Midbrain (tissue), 1 donor: ENCODE results near the gene VAMP2.

Source experiments
- DNase-seq: peaks from one replicate; lab custom pipeline; 2025; lab: John Stamatoyannopoulos, UW

Gene VAMP2

GRCh38 chr17:8155231-8155995 is 7.3 kb downstream of the VAMP2 start:
- no peak for DNase-seq

DNA sequence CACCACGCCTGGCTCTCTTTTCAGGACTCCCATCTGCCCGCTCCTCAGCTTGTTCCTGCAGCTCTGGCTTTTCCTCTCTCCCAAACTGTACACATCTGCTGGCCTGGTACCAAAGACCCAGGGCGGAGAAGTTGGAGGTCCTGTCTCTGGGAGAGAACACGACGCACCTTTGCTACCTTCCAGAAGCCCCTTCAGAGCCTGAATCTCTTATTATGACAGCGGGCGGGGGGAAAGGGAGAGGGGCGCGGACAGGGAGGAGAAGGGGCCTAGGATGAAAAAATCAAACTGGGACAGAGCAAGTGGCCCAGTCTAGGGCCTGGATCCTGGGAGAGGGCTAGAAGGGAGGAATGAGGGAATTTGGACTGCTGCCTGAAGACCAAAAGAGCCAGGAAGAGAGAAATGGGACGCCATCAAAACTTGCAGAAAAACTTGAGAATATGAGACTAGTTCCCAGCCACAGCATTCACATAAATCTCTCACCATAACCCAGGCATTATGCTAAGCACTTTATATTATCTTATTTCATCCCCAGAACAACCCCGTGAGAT is 8.1 kb downstream of the VAMP2 start:
- no peak for DNase-seq

- DNase-seq, result peak; percentile 96
Observed at GRCh38 chr17:8153957-8154607, 8.7 kb downstream of the VAMP2 start.

DNA sequence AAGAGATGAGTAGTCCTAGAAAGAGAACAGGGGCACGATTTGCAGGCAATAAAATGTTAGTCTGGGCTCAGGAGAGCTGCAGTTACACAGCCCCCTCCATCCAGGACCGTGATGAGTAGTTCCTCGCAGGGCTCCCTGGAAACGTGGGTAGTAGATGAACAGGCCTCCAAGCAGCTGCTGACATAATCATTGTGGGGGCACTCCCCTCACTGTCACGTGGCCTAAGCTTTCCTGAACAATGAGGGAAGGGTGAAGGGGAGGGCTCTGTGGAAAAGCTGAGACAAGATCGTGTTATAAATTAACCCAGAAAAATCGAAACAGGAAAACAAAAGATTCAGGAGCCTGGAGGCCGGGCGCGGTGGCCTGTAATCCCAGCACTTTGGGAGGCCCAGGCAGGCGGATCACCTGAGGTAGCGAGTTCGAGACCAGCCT is 9.2 kb downstream of the VAMP2 start:
- DNase-seq, result peak; percentile 74

- no peak for DNase-seq
Observed at GRCh38 chr17:8153031-8153451, 9.7 kb downstream of the VAMP2 start.

DNA sequence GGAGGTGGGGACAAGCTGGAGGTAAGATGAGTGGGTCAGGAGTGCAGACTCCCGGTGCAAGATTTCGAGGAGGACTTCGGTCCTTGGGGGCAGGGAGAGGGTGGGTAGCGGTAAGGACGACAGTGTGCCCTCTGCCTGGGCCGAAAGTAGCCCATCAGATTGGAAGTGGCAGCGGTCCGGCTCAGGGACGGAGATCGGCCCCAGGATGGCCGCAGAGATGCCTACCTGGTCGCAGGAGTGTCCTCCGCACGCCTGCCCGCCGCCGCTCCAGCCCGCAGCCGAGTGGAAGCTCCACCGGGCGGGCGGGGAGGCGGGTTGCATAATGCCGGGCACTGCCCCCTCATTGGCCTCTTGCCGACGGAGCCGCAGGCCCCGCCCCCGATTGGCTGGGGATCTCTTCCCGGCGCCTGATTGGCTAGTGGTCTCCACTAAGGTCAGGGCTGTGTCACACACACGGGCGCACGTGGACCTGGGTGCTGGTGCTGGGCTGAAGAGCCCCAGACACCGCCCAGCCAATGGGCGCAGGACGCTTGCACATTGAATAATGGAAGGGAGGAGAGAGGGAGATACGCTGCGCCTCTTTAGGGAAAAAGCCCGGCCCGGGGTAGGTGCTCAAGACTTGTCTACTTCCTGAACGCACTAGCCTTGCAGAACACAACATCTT is 10.5 kb downstream of the VAMP2 start, which contains the start of gene PER1:
Gene PER1, minus strand, starts transcription at position 293 of the 664 bp plus-strand sequence. CDS start 1,698 bp downstream, outside the sequence.
- DNase-seq, result peak; percentile 96

DNA sequence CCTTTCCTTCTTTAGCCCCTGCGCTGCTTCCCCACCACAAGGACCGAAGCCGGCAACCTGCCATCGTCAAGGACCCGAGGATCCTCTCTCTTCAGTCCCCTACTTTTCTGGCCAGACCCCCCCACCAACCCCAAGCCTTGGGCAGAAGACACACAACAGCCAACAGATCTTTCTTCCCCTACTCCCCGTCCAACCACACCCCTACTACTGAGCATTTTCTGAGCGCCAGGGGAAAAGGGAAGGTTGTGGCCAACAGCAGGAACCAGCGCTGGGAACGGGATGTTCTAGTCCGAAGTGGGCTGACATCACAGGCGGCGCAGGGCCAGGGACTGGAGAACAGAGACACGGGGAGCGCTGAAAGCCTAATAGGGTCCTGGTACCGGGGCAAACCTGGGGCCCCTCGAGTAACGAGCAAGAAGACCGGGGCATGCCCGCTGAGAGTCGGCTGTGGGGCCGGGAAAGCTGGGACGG is 11.1 kb downstream of the VAMP2 start:
- DNase-seq, result peak; percentile 68

DNA sequence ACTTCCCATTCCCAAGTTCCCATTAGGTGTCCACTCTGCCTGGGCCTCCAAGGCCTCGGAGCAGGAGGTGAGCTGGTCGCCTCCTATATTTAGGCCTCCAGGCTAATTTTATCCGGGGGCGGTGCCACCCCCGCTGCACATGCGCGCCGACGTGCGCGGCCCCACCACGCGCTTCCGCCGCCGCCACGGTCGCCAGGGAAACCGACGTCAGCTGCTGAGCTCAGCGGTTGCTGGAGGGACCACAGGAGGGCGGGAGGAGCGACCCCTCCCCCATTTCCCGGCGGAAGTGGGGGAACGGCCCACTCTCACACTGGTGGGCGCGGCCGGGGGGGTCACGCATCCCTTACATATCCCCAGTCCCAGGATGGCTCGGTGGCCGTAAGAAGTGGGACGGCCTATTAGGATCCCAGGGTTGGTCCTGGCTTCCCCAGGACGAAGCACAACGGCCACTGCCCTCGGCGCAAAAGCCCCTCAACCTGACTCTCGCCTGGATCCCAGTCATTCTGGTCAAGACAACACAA is 11.6 kb downstream of the VAMP2 start:
- DNase-seq, result peak; percentile 84

- no peak for DNase-seq
Observed at GRCh38 chr17:8150194-8151119, 12.3 kb downstream of the VAMP2 start.

DNA sequence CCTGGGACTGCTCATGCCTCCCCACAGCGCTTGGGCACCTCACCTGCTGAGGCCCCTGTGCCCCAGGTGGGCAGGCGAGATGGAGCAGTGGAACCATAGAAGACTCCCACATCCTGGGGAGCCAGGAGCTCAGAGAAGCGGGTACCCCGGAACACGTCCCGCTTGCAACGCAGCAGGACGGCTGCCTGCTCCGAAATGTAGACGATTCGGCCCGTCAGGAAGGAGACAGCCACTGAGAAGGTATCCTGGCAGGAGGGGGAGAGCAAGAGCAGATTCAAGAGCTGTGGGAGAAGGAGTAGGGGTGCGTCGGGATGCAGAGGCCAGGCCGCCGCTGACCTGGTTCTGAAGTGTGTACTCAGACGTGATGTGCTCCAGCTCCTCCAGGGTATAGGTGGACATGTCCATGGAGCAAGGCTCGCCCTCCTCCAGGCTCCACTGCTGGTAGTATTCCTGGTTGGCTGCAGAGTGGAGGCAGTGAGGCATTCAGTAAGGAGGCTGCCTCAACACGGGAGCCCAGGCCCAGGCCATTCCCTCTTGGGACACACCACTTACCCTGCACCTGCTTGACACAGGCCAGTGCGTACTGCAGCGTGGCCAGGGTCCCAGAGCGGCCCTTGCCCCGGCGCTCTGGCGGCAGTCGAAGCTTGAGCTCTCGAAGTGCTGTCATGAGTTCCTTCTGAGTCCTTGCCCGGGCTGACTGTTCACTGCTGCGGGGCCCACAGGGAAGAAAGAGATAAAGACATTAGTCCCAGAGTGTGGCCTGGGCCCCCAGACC is 13.1 kb downstream of the VAMP2 start:
- no peak for DNase-seq

- no peak for DNase-seq
Observed at GRCh38 chr17:8148560-8148959, 14.2 kb downstream of the VAMP2 start.

GRCh38 chr17:8147805-8148404 is 14.8 kb downstream of the VAMP2 start:
- no peak for DNase-seq

GRCh38 chr17:8147141-8147804 is 15.5 kb downstream of the VAMP2 start:
- DNase-seq, result no peak

DNA sequence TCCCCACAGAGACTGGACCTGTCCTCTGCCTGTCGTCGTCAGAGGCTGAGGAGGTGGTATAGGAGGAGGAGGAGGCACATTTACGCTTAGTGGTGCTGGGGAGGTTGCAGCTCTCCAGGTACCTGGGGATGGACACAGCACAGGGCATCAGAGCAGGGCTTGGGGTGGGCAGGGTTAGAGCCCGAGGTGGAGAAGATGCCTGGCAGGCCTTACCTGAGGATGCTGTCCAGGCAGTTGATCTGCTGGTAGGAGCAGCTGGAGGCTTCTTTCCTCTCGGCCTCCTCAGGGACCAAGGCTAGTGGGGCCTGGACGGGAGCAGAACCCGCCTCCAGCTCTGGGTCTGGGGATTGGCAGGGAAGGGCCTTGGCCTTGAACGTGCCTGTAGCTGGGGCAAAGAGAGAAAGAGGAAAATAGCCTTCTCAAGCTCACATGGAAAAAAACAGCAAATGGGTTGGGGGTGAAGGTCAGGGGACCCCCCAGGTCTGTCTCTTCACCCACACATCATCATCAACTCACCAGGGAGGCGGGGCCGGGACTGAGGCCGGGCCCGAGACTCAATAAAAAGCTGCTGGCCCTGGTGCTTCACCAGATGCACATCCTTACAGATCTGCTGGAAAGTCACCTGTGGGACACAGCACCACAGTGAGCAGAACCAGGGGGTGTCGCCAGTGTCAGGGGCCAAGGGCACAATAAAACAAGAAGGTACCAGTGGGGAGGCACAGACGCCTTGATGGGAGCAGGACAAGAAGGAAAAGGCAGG is 16.2 kb downstream of the VAMP2 start:
- no peak for DNase-seq

GRCh38 chr17:8145811-8146210 is 16.9 kb downstream of the VAMP2 start:
- DNase-seq, result no peak

DNA sequence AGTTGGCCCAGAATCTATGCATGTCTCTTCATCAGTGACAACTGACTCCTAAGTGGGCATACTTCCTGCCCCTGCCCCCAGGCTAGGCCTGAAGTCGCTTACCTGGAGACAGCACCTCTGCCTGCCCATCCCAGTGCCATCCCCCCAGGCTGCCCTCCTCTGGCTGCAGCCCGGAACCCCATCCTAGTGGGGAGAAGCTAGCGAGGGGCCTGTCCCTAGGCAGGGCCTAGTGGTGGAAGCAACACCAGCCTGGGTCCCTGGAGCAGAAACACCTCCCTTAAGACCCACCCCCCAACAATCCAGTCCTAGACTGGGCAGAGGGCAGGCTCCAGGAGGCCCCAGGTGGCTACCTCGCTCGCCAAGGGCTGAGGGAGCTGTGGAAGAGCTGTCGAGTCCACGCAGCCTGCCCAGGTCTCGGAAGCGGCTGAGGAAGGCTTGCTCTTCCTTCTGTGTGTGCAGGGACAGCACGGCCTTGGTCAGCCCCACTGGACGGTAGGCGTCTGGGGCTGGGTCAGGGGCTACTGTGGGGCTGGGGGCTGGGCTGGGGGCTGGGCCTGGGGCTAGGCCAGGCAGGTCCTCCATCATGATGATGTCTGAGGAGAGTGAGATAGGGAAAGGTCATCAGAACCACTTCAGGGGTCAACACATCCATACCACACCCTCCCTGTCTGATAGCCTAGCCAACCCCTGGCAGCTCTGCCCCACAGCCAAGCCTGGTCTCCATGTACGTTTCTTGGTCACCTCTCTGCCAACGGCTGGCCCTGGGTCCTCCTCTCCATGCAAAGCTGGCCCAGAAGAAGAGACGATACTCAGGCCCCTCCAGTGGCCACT is 18.1 kb downstream of the VAMP2 start:
- no peak for DNase-seq

DNA sequence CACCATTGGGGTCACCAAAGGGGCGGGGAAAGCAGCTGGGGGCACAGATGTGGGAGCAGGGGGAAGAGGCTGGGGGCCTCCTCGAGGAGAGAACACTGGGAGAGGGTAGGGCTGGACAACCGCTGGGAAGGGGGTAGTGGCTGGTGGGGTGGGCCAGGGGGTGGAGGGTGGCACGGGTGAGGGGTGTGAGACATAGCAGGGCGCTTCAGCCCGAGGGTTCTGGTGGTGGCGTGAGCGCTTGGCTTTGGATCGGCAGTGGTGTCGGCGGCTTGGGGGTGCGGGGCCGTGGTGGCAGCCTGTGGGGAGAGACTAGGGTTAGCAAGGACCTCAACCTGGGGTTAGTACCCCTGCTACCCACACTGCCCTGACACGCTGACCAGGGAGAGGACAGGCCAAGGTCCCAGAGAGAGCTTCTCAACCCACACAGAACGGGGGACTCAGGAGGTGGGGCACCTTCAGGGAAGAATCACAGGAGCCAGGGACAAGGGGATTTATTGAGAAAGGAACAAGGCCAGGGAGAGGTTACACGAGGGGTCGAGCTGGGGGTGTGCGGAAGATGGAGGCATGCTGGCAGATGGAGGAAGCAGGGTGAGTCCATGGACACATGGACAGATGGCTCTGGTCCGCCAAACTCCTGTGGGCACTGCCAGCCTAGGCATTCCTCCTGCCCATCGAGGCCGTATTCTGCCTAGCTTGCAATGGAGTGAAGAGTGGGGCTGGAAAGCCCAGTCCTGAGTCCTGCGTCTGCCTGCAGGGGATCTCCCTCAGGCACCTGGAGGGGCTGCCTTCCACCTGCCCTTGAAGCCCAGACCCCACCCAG is 19.0 kb downstream of the VAMP2 start:
- no peak for DNase-seq
